ENCODE data around the gene TBXA2R.
"Not testable (repeated sequence)": the region's sequence is repeated elsewhere in the genome, so short reads cannot be mapped to it uniquely, and the experiment has no call there.

TBXA2R gene

GRCh38 chr19:3632739-3633558 is 26.3 kb upstream of the TBXA2R start:
- no peaks in the 10 kb centered on the region for H3K9me2 ChIP-seq (ENCODE audit: low read depth, low read length)
- TF ChIP-seq EZH2 (IDR thresholded peaks at IDR 0.05; ENCODE audit: borderline replicate concordance, low read length), result no peak
- TF ChIP-seq, protein P1, sequence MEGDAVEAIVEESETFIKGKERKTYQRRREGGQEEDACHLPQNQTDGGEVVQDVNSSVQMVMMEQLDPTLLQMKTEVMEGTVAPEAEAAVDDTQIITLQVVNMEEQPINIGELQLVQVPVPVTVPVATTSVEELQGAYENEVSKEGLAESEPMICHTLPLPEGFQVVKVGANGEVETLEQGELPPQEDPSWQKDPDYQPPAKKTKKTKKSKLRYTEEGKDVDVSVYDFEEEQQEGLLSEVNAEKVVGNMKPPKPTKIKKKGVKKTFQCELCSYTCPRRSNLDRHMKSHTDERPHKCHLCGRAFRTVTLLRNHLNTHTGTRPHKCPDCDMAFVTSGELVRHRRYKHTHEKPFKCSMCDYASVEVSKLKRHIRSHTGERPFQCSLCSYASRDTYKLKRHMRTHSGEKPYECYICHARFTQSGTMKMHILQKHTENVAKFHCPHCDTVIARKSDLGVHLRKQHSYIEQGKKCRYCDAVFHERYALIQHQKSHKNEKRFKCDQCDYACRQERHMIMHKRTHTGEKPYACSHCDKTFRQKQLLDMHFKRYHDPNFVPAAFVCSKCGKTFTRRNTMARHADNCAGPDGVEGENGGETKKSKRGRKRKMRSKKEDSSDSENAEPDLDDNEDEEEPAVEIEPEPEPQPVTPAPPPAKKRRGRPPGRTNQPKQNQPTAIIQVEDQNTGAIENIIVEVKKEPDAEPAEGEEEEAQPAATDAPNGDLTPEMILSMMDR (IDR thresholded peaks at IDR 0.05; ENCODE audit: low read length), result no peak
- H3K4me3 ChIP-seq (ENCODE audit: low read depth, low read length, poor library complexity, severe bottlenecking), result no peak overlapping the region
- H3K4me1 ChIP-seq (ENCODE audit: insufficient read depth, low read length, severe bottlenecking), result no peaks in the 10 kb centered on the region
- H3K9ac ChIP-seq (ENCODE audit: low read length), result no peak overlapping the region
- H3K79me2 ChIP-seq (ENCODE audit: insufficient read depth, low read length), result no peaks in the 10 kb centered on the region
- H3K27me3 ChIP-seq (ENCODE audit: insufficient read depth, low read length), result no peaks in the 10 kb centered on the region; the same call in 1 of the 2 replicates
- no peak overlapping the region for H3K27ac ChIP-seq (ENCODE audit: low read depth, low read length, poor library complexity, severe bottlenecking)
- no peaks in the 10 kb centered on the region for H3K9me3 ChIP-seq (ENCODE audit: low read length)
- no peak overlapping the region for H3K4me2 ChIP-seq (ENCODE audit: low read length)
- no peaks in the 10 kb centered on the region for H3K36me3 ChIP-seq (ENCODE audit: insufficient read depth, low read length)
- H4K20me1 ChIP-seq (ENCODE audit: insufficient read depth, low read length), result no peaks in the 10 kb centered on the region
- no peak overlapping the region for H2AFZ ChIP-seq (ENCODE audit: low read length)
- H3F3A ChIP-seq (ENCODE audit: insufficient read depth, low read length), result no peaks in the 10 kb centered on the region

- H3K9me3 ChIP-seq (ENCODE audit: low read length), result no peaks in the 10 kb centered on the region
- no peaks in the 10 kb centered on the region for H3K36me3 ChIP-seq (ENCODE audit: insufficient read depth, low read length)
Measured at GRCh38 chr19:3632098-3632497, 25.4 kb upstream of the TBXA2R start.

GRCh38 chr19:3631053-3631861 is 24.6 kb upstream of the TBXA2R start:
- Histone ChIP-seq H3K9ac (ENCODE audit: low read length) (no peak overlapping the region), H3K9me3 (ENCODE audit: low read length) (no peaks in the 10 kb centered on the region), H4K20me1 (ENCODE audit: insufficient read depth, low read length) (no peaks in the 10 kb centered on the region), H3K9me2 (ENCODE audit: low read depth, low read length) (no peaks in the 10 kb centered on the region), H3K4me2 (ENCODE audit: low read length) (no peak overlapping the region), H3K79me2 (ENCODE audit: insufficient read depth, low read length) (peaks cover under 1% of the 10 kb centered on the region; the same call in 1 of the 2 replicates), H3K36me3 (ENCODE audit: insufficient read depth, low read length) (no peaks in the 10 kb centered on the region), H3K4me1 (ENCODE audit: insufficient read depth, low read length, severe bottlenecking) (peaks cover 5% of the 10 kb centered on the region), H3K27me3 (ENCODE audit: insufficient read depth, low read length) (no peaks in the 10 kb centered on the region; the same call in 1 of the 2 replicates), H3K27ac (ENCODE audit: low read depth, low read length, poor library complexity, severe bottlenecking) (no peak overlapping the region), H2AFZ (ENCODE audit: low read length) (no peak overlapping the region), H3K4me3 (ENCODE audit: low read depth, low read length, poor library complexity, severe bottlenecking) (no peak overlapping the region), H3F3A (ENCODE audit: insufficient read depth, low read length) (no peaks in the 10 kb centered on the region)
- TF ChIP-seq EZH2 (IDR thresholded peaks at IDR 0.05; ENCODE audit: borderline replicate concordance, low read length), result no peak
- TF ChIP-seq, protein P1 (IDR thresholded peaks at IDR 0.05; ENCODE audit: low read length), result no peak

More at GRCh38 chr19:3632098-3632497, 25.4 kb upstream of the TBXA2R start:
- Histone ChIP-seq H3K9me2 (ENCODE audit: low read depth, low read length) (no peaks in the 10 kb centered on the region), H3K4me2 (ENCODE audit: low read length) (no peak overlapping the region), H3K27ac (ENCODE audit: low read depth, low read length, poor library complexity, severe bottlenecking) (no peak overlapping the region), H3K4me1 (ENCODE audit: insufficient read depth, low read length, severe bottlenecking) (peaks cover 4% of the 10 kb centered on the region), H3K4me3 (ENCODE audit: low read depth, low read length, poor library complexity, severe bottlenecking) (no peak overlapping the region), H3K27me3 (ENCODE audit: insufficient read depth, low read length) (no peaks in the 10 kb centered on the region; the same call in 1 of the 2 replicates), H4K20me1 (ENCODE audit: insufficient read depth, low read length) (no peaks in the 10 kb centered on the region), H3K79me2 (ENCODE audit: insufficient read depth, low read length) (no peaks in the 10 kb centered on the region), H3K9ac (ENCODE audit: low read length) (no peak overlapping the region), H3F3A (ENCODE audit: insufficient read depth, low read length) (no peaks in the 10 kb centered on the region), H2AFZ (ENCODE audit: low read length) (no peak overlapping the region)
- TF ChIP-seq EZH2 (IDR thresholded peaks at IDR 0.05; ENCODE audit: borderline replicate concordance, low read length), result no peak
- TF ChIP-seq, protein P1 (IDR thresholded peaks at IDR 0.05; ENCODE audit: low read length), result no peak

GRCh38 chr19:3628766-3629165 is 22.1 kb upstream of the TBXA2R start:
- H3K9me3 ChIP-seq (ENCODE audit: low read length); H4K20me1 ChIP-seq (ENCODE audit: insufficient read depth, low read length); H3K4me2 ChIP-seq (ENCODE audit: low read length); H3K9me2 ChIP-seq (ENCODE audit: low read depth, low read length); H3K27me3 ChIP-seq (ENCODE audit: insufficient read depth, low read length); H3K9ac ChIP-seq (ENCODE audit: low read length); H3K36me3 ChIP-seq (ENCODE audit: insufficient read depth, low read length); H2AFZ ChIP-seq (ENCODE audit: low read length); H3K4me3 ChIP-seq (ENCODE audit: low read depth, low read length, poor library complexity, severe bottlenecking); H3K27ac ChIP-seq (ENCODE audit: low read depth, low read length, poor library complexity, severe bottlenecking); H3F3A ChIP-seq (ENCODE audit: insufficient read depth, low read length): not testable (repeated sequence)
- peaks cover 19% of the 10 kb centered on the region for H3K4me1 ChIP-seq (ENCODE audit: insufficient read depth, low read length, severe bottlenecking)
- peaks cover 16% of the 10 kb centered on the region for H3K79me2 ChIP-seq (ENCODE audit: insufficient read depth, low read length)

All from OCI-LY1 (cell line).